Placental epithelial cell (primary cell): ENCODE data around the gene C2orf68. TPM values are rescaled to one million over a fixed set of nuclear protein-coding genes. Genes with fewer than 3 reads are reported as not detected.

Experiments
- small RNA-seq: library from RNA; depleted of rRNA; stranded (forward); fragments of <200 nt; gene quantifications from one replicate; pipeline ENCODE3, GENCODE V24; 2012
- total RNA-seq: library from RNA; depleted of rRNA; stranded (reverse); fragments of >200 nt; gene quantifications from 2 replicates; pipeline ENCODE4 v1.2.3, GENCODE V29; 2012

The C2orf68 gene
- 16.7 and 23.2 TPM in 2 replicates for total RNA-seq

GRCh38 chr2:85611705-85612587 lies at the start of gene C2orf68:
Gene C2orf68, minus strand, starts transcription at chr2:85612066. Its CDS starts 82 bp downstream, at chr2:85611984.

GRCh38 chr2:85602476-85603234 lies 9.2 kb downstream of the C2orf68 start, which contains the start of gene TMEM150A:
Gene TMEM150A, minus strand, starts transcription at chr2:85602698. Its CDS starts 750 bp downstream, at chr2:85601948.

DNA sequence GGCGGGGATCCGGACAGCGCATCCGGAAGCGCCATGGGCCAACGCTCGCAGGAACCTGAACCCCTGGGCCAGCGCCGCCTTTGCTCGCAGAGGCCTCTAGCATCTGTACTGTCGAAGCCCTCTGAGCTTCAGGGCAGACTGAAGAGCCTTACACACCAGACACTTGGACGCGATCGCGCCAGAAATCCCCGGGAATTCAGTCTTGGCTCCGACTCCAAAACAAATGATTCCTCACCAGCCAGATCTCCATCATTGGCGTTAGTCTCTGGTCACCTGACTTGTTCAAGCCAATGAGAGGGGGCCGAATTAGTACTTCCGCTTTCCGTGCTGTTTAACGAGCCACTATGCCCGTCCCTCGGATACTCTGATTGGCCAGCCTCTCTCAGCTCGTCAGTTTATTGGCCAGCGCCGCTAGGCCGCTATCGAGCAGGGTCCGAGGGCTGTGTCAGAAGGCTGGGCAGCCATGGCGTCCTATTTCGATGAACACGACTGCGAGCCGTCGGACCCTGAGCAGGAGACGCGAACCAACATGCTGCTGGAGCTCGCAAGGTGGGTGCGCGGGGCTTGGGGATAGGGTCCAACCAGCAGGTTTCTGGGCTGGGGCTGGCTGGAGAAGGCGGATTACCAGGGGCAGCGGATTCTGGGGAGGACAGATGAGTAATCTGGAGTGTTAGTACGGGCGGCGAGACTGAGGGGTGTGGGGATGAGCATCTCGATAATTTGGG lies 16.4 kb downstream of the C2orf68 start, which contains the start of gene RNF181:
TSS of gene RNF181 (plus strand) at position 445 of the 725 bp plus-strand sequence. CDS start at position 464, 19 bp downstream.

DNA sequence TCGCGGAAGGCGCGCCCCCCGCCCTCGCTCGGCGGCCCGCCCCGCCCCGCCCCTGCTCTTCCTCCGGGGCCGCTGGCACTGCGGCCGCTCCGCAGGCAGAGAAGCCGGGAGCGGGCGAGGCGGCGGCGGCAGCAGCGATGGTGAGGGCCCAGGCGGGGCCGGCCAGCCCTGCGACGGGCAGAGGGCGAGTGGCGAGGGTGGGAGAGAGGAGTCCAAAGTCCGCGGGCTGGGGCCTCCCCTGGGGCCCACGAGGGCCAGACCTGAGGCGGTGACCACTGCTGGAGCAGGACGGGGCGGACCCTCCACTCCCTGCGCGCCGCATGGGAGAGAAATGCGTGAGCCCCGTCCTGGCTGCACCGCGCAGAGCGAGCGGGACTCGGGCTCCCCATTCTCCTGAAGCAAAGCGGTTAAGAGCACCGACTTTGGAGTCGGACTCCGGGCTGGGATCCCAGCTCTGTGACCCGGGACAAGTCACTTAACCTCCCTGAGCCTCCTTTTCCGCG lies 27.5 kb downstream of the C2orf68 start, which contains the start of gene VAMP5:
TSS of gene VAMP5 (plus strand) at position 78 of the 503 bp plus-strand sequence. CDS start at position 138, 60 bp downstream.

GRCh38 chr2:85577386-85578242 lies 34.3 kb downstream of the C2orf68 start, which contains the start of gene VAMP8:
Gene VAMP8, plus strand, starts transcription at chr2:85577586. Its CDS starts 61 bp downstream, at chr2:85577647.

GRCh38 chr2:85561280-85562212 lies 50.3 kb downstream of the C2orf68 start, which contains the start of gene GGCX:
Gene GGCX, minus strand, starts transcription at chr2:85561493. Its CDS starts 65 bp downstream, at chr2:85561428.

Small RNA genes within 50 kb of the gene (small RNA-seq; reads per million reads assigned to genes)
- not detected for gene RN7SL126P

Other genes with a start within 250 kb of the C2orf68 start
- 650 and 738 TPM in 2 replicates for gene CAPG, start 201.7 kb downstream of the C2orf68 start, total RNA-seq
- gene SH2D6, start 193.4 kb downstream of the C2orf68 start, total RNA-seq, result under 0.01 TPM in 1 of 2 replicates, not detected in the other
- gene MAT2A, start 72.9 kb downstream of the C2orf68 start, total RNA-seq, result 60.5 and 66.9 TPM in 2 replicates
- gene GGCX, start 50.6 kb downstream of the C2orf68 start, total RNA-seq, result 42.0 and 62.5 TPM in 2 replicates
- gene VAMP8, start 34.5 kb downstream of the C2orf68 start, total RNA-seq, result 73.0 and 74.6 TPM in 2 replicates
- 2.0 and 10.2 TPM in 2 replicates for gene VAMP5, start 27.6 kb downstream of the C2orf68 start, total RNA-seq
- 125 and 174 TPM in 2 replicates for gene RNF181, start 16.3 kb downstream of the C2orf68 start, total RNA-seq
- 7.7 and 12.2 TPM in 2 replicates for gene TMEM150A, start 9.4 kb downstream of the C2orf68 start, total RNA-seq
- 29.4 and 36.5 TPM in 2 replicates for gene USP39, start 4.1 kb upstream of the C2orf68 start, total RNA-seq
- not detected in 2 replicates for gene SFTPB, start 56.1 kb upstream of the C2orf68 start, total RNA-seq
- gene GNLY, start 82.3 kb upstream of the C2orf68 start, total RNA-seq, result not detected in 2 replicates
- gene ATOH8, start 141.9 kb upstream of the C2orf68 start, total RNA-seq, result 0.39 TPM in 1 of 2 replicates, not detected in the other